Measurements from ENCODE around the gene ZFP91.

The ZFP91 gene

DNA sequence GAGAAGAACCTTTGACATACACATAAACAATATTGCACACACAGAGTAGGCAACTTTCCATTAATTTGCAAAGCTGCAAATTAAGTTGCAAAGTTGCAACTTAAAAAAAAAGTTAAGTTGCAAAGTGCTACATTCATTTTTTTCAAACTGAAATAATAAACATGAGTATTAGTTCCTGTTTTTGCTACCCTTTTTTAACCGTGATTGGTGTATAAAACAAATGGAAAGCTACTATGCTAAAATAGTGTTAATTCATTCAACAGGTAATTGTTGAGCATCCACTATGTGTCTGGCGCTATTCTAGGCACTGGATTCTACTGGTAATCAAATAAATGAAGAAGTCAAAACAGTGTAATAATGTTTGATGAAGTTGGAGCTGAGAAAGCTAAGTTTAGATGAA, 8.1 kb downstream of the ZFP91 start:
- DNase-seq = no peak

DNA sequence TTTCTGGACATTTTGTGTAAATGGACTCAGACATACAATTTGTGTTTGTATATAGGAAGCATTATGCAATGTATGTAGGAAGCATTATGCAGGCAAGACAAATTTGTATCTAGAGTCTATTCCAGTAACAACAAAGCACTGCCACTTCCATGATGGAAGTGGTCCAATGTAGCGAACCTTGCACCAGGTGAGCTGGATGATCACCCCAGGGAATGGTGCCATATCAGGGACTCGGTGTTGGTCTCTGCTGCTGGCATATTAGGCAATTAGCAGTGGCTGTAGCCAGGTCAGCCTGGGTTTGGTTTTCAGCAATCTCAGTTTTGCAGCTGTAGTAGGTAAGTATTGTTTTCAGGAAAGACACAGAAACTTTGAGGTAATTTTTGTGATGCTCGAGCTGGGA, 12.8 kb downstream of the ZFP91 start:
- no peak for DNase-seq

DNA sequence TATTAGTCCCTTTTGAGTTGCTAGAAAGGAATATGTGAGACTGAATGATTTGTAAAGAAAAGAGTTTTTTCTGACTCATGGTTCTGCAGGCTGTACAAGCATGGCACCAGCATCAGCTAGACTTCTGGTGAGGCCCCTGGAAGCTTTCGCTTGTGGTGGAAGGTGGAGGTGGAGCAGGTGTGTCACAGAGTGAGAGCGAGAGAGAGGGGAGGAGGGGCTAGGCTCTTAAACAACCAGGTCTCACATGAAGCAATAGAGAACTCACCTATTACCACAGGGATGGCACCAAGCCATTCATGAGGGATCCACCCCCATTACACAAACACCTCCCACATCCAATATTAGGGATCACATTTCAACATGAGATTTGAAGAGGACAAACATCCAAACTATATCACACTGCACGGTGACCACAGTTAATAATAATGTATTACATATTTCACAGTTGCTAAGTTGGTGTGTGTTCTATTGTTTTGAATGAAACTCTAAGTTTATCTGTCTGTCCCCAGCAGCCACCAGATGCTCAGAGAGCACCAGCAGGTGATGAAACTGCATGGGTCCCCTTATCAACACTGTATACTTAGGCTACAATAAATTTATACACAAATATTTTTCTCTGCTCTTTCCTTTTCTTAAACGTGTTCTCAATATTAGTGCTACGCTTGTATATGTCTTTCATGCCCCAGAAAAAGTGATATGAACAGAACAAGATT, 14.1 kb downstream of the ZFP91 start:
- DNase-seq = no peak

DNA sequence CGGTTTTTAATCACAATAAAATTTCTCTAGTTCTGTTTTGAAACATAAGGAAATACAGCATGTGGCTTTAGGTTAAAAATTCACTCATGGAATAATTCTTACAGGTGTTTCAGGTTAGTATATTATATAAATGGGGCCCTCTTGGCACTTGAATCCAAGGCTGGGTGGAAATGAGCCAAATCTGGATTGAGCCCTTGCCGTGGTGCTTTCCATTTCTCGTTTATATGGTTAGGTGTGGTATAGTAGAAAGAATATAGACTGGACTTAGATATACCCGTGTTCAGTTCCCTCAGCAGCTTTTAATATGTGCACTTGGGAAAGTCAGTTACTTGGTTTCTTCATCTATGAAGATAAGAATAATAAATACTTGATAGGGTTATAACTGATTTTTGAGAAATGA, 16.0 kb downstream of the ZFP91 start:
- DNase-seq = no peak

DNA sequence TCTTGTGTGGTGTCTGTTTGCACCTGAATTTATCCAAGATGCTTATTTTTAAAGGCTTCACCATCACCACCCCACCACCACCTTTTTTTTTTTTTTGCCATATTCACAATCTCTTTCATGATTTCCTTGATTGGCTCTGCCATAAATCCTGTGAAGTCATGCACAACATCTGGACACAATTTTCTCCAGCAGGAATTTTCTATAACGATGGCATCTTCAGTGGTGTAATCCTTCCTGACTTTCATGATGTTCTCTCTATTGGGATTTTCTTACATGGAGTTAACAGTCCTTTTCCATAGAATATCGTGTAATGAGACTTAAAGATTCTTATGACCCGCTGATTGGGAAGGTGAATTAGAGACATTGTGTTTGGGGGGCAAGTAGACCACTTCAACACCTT, 17.8 kb downstream of the ZFP91 start:
- DNase-seq = no peak

DNA sequence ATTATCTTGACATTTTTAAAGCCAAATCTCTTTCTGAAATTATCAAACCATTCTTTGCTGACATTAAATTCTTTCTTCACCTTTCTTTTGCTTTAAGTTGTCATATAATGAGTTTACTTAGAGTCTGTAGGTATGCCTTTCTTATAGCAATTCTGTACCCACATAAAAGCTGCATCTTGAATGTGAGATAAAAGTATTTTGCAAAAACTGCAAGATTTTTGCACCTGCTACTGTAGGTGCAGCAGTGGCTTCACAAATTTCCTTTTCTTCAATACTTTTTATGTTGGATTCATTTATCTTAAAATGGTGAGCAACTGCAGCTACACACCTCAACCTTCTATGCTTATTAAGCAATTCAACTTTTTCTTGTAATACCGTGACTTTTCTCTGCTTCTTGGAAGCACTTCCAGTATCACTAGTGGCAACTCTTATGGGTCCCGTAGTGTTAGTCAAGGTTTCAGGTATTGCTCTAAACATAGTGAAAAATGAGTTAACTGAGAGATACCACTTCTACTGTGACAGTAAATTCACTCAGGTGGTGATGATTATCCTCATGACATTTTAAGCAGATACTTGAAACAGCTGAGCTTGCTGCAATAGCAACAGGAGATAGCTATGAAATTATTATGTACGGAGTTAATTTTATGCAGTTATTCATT, 18.8 kb downstream of the ZFP91 start:
- DNase-seq = no peak

DNA sequence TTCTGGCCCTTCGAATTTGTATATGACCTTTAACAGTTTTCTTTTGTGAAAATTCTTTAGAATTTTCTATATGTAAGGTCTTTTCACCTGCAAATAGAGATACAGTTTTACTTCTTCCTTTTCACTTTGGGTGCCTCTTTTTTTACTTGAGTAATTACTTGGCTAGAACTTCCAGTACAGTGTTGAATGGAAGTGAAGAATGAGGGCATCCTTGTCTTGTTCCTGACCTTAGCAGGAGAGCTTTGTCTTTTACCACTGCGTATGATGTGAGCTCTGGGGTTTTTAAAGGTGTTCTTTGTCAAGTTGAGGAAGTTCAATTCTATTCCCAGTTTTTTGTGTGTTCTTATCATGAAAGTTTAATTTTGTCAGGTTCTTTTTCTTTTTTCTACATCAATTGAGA, 21.6 kb downstream of the ZFP91 start:
- no peak for DNase-seq

DNA sequence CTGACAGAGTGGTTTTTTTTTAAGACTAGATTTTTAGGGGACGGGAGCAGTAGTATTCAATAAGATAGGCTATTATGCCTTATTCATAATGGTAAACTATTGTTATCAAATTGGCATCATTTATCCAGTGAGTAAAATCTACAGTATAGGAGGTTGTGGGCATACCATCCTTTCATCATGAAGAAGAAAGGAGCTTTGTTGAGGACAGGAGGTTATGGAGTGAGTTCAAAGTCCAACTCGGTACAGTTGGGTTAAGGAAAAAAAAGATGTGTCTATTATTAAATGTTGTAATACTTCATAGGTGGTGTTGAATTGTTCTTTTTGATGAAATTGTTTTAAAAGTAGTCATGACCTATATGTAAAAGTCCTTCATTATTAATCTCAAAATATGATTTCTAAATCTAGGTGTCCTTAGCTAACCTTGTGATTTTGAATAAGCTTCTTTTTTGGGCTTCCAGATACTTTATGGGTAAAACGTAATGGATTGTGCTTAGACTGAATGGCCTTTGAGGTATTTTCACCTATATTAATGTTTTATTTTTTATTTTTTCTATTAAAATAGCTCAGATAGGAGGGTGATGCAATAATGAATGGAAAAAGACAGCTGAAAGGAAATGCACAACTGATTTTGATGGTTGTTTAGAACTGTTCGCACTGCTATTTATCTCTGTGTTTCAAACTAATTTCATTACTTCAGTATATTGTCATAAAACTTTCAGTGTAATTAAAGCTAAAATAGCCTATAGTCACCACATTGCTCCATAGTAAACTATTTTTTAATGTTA, 28.3 kb downstream of the ZFP91 start:
- DNase-seq = no peak

DNA sequence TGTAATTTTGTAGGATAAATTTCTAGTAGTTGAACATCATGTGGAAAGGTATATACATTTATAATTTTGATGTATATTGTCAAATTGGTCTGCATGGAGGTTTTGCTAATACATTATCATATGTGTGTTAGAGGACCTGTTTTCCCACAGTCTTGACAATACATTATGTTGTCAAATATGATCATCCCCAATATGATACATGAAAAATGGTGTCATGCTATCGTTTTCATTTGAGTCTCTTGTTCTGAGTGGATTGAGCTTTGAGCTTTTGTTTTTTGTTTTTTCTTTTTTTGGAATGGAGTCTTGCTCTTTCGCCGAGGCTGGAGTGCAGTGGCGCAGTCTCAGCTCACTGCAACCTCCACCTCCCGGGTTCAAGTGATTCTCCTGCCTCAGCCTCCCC, 29.5 kb downstream of the ZFP91 start:
- no peak for DNase-seq

DNA sequence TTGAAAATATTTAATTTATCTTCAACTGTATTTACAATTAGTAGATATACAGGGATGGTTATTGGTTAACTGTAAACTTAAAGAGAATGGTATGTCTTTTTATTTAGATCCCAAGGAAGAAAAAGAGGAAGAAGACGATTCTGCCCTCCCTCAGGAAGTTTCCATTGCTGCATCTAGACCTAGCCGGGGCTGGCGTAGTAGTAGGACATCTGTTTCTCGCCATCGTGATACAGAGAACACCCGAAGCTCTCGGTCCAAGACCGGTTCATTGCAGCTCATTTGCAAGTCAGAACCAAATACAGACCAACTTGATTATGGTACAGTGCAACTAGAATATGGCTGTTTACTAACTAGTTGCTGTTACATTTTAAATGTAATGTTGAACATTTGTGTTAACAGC, 30.9 kb downstream of the ZFP91 start:
- DNase-seq = no peak

DNA sequence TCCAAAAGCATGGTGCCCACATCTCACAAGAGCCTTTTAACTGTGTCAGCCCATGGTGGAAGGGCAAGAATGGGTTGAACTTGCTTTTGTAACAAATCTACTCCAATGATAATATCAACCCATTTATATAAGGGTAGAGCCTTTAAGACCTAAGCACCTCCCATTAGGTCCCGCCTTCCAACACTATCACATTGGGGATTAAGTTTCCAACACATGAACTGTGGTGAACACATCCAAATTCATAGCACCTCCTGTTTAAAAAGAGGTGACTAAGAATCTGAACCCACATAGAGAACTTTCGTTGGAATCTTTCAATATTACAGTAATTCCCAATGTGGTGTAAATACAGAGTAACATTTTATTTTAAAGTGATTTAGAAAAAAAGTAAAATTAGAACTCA, 34.4 kb downstream of the ZFP91 start:
- no peak for DNase-seq

DNA sequence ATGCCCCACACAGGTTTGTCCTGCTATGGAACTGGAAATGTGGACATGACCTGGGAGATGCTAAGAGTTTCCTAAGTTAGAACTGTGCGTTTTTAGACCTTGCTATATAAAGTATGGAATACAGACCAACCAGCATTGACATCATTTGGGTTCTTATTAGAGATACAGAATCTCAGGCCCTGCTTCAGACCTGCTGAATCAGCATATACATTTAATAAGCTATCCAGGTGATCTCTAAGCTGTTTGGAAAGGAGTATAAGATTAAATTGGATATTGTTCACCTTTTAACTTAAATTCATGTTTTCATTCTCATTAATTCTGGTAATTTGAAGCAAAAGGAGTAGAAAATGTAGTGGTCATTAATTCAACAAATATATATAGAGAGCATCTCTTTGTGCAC, 36.7 kb downstream of the ZFP91 start:
- DNase-seq = no peak

DNA sequence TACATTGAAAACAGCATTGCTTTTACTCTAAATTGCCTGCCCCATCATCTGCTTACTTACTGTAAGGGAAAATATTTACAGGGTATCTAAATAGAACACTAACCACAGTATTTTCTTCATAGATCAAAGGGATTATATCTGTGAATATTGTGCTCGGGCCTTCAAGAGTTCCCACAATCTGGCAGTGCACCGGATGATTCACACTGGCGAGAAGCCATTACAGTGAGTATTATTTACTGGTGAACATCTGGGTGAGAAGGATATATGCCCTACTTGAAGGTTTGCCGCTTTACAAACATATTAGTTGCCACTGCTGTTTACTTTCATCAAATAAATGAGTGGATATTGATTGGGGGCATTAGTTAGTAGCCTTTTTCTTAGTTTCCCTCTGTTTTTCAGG, 37.7 kb downstream of the ZFP91 start:
- DNase-seq = no peak

DNA sequence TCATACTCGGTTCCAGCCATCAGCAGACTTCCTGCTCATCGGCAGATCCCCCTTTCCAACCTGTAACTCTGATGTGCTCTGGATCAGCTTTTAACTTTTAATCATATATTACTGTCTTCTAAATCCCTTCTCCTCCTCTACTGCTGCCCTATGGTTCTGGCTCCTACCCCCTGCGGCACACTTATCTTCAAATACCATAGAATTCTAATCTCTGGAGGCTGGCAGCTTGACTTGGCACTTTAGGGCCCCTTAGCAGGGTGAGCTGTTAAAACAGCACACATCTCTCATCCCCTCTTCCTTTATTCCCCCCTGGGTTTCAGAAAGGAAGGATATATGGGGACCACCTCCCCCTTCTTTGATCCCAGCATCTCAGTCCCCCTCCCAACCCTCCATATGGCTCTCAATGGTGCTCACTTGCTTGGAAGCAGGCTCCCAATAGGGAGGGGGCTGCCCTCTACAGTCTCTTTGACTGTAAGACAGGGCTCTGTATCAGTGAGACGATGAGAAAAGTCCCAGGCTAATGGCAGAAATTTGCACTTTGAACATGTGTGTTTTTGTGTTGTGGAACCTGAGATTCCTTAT, 39.2 kb downstream of the ZFP91 start:
- DNase-seq = no peak

DNA sequence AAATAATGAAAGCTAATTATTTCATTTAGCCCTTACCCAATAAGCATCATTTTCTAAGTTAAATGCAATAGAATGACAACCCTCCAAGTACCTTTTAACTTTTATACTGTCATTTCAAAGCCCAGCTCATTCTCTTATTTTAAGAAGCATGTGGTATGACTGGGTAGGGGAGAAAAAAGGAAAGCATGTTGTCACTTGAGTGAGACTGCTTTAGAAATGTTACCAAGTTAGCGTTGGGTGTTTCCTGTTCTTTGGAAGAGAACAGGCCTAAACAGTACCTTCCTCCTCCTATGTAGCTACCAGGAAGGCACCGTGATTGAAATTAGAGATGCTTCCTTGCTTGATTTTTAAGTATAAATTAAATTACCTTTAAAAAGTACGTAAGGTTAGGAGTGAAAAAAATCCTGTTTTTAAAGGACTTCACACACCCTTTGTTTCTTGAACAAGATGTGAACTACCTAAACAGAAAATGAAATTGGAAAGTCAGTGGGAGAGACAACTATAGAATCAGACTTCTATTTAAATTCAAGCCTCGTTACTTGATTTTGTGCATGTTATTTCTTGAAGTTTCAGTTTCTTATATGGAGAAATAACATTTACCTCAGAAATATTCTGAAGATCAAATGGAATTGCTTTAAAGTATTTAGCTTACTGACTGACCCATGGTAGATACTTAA, 42.9 kb downstream of the ZFP91 start:
- DNase-seq = no peak

DNA sequence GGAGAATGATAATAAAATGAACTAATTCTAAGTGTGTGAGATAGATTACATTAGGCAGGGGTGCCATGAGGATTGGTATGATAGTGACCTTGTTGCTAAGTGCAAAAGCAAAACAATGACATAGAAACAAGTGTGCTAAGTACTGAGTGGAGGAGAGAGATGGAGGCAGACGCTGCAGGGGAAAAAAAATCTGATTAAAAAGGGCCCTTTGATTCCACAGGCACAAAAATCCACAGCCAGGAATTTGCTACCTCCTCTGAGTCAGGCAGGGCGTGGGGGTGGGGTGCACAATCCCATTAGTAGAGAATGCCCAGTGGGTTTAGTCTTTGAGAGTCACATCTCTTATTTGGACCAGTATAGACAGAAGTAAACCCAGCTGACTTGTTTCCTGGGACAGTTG, 43.5 kb downstream of the ZFP91 start, which contains the start of gene CNTF:
Gene CNTF, plus strand, starts transcription at position 322 of the 400 bp plus-strand sequence. CDS start 88 bp downstream, outside the sequence.
- DNase-seq = no peak

DNA sequence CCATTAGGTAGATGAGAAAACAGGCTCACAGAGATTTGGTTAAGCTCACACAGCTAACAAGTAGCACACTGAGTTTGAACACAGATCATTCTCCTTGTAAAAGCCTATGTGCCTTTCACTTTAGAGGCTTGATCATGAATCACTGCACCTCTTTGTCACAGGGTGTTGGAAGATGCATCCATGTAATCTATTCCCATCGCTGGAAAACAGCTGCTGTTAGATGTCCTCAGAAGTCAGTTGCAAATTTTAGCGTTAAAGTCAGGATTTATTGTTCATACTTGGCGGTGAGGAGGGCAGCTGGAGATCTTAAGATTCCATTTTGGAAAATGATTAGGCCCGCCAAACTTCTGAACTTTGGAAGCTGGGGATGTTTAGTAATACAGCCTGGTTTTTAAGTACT, 46.2 kb downstream of the ZFP91 start:
- DNase-seq = no peak

DNA sequence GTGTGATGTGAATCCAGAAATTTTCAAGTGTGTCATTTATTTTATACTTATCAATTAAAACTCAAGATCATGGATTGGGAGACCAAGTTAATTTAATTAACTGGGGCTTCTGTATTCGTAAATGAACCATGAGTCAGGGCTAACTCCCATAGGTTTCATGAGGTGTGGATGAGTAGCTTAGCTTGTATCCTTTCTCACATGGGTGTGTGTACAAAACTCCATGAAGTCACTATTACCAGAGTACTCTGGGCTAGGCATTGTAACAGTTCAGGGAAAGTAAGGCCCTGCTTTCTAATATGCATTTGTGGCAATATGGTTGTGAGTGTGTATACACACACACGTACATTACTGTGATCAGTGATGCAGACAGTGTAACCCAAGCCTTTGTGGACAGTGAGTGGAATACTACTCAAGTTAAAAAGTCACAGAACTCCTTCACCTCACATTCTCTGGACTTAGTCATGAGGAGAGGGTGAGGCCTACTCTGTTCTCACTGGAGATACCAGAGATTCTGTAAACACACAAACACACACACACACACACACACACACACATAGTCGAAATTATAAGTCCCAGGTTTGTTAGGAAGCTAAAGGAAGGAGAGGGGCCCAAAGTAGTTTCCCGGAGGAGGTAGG, 47.1 kb downstream of the ZFP91 start:
- DNase-seq = no peak

DNA sequence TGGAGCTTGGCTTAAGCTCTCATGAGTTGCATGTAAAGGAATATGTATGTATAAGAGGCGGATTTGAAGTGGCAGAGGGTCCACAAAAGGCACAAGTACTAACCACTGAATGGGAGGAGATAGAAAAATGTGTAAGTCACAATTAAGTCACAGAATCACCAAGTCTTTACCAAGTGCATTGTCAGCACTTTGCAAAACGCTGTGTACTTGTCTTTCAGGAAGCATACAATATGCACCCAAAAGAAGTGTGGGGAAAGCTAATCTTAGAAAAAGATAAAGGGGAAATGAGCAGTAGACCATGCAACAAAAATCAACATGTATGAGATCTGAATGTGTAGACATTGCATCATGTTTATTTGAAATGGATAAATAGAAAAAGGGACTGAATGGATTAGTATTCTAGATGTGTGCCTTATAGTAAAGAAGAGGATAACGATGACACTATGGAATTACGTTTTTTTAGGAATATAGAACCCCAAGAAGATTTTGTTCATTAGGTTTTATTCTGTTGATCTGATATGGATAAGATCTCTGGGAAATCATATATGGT, 48.1 kb downstream of the ZFP91 start:
- no peak for DNase-seq

DNA sequence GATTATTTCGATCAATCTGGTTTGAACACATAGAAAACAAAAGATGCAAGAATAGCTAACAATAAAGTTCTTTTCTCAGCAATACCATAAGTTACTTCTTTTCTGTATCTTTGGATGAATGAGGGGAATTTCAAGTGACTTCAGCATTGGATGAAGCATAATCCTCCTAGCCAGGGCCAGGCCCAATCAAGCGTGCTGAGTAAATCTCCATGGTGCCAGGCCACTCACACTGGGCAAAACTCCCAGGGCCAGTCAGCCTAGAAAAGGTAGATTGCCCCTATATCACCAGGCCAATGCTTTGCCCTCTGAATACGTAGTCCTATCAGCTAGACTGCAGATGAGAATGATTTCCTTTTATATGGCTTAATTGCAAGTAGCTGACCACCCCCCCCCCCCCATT, 49.6 kb downstream of the ZFP91 start:
- no peak for DNase-seq

DNA sequence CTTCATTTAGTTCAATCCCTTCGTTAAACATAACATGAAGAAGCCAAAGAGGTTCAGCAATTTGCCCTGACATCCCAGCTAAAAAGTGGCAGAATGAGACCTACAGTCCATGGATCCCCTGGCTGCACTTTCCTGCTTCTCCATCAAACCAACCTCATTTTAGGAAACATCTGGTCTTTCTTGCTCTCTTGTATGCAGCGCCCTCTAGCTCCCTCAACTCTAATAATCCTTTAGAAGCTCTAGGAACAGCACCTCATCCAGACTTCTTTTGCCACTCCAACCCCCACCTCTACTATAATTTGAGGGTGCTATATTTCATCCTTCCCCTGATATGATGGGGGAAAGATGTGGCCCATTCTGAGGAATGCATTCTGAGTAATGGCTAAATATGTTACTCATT, 51.0 kb downstream of the ZFP91 start:
- no peak for DNase-seq

DNA sequence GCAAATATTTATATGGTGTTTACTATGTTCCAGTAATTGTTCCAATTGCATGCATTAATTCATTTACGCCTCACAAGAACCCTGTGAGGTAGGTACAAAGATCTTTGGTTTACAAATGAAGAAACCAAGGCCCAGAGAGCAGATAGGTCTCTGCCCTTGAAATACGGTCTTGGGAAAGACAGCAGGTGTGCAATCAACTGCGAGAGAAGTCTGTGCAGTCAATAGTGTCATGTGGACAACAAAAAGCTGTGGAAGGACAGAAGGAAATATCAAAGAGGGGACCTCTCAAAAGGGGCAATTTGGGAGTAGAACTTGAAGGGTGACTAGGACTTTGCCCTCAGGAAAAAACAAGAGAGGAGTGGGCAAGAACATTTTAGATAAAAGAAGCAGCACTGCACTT, 52.5 kb downstream of the ZFP91 start:
- DNase-seq = no peak
